HG02840 (cell line): ENCODE results near the gene KISS1.

Experiments used
- ATAC-seq: cut with Tn5 transposase; IDR thresholded peaks from one replicate; pipeline ENCODE4 v1.9.1; 2021; ENCODE audit warnings: mild to moderate bottlenecking, moderate library complexity, moderate number of reproducible peaks; ENCODE audit not compliant: unreplicated experiment, low FRiP score

KISS1 gene

GRCh38 chr1:204162494-204163074 is 33.7 kb downstream of the KISS1 start:
- no peak for ATAC-seq

DNA sequence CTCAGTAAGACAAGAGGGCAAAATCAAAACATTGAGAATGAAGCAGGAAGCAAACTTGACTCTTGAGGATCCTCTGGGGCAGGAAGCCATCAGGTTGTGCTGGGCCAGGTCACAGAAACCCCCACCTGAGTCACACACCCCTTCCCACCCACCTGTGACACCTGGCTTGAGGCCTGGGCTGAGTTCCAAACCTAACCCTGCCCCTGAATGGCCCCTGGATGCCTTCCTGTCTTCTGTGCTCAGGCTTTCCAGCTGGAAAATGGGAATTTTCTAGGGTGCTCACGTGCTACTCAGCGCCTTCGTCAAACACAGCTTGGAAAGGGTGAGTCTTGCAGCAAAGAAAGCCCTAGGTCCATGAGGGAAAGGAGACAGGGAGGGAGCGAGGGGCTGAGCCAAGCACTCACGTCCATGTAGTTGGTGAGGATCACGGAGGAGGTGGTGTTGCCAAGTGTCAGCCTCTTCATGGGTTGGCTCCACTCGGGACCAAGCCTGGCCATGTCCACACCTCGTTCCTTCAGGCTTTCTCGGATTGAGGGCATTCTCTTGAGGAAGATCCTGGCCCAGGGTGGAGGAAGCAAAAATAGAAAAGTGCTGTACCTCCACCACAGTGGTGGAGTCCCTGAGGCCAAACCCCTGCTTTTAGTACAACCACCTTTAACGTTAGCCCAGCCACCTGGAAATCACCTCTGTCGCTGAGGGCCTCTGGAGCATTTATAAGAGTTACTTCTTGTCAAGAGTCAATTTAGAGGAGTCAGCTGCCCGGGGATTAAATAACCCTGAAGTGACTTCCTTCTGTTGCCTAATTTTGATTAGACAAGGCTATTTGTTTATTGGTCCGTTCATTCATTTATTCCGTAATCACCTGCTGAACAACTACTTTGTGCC is 34.4 kb downstream of the KISS1 start:
- no peak for ATAC-seq

DNA sequence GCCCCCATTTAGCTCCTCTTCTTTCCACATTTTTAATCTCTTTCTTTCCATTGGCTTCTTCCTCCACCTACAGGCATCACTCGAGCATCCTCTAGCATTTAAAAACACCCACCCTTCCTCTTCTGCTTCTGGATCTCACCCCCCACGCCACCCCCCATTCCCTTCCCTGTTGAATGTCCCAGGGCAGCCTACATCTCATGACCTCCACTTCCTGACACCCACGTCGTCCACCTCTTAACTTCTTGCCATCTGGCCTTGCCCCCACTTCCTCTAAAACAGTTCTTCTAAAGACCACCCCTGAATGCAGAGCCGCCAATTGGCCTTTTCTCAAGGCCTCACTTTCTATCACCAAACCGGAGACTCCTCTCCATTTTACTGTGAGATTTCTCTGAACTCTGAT is 38.3 kb downstream of the KISS1 start:
- ATAC-seq: no peak

DNA sequence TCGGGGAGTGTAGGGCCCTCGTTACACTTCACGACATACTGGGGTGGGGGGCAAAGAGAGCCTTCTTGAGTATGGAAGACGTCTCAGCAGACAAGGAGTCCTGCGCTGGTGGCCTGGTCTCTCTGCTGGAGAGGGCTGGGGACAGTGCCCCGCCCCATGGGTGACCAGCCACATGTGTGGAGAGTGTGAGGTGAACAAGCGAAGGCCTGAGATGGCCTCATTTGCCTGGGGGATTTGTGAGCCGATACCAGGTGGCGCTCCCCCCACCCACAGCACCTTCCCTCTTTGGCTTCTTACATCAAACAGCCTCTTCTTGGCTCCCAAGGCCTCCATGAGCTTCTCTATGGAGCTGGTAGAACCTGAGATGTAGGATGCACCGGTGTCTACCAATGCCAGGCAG is 40.4 kb downstream of the KISS1 start:
- ATAC-seq: no peak

- ATAC-seq: no peak
Observed at GRCh38 chr1:204154568-204155255, 41.6 kb downstream of the KISS1 start.

DNA sequence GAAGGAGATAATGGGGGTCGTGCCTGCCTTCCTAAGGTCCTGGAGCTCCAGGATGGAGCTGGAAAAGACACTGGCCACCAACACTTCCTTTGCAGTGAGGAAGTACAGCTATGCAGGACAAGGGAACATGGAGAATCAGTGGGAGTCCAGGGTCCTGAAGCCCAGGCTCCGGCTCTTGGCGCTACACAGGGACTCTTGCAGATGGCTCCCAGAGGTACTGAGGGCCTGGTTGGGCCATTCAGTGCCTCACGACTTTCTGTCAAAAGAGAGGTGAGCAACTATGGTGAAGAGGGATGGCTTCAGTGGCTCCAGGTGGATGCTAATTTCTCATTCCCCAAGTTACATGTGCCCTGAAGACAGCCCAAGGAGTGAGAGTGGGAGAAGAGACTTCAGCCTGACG is 42.6 kb downstream of the KISS1 start:
- ATAC-seq: no peak

DNA sequence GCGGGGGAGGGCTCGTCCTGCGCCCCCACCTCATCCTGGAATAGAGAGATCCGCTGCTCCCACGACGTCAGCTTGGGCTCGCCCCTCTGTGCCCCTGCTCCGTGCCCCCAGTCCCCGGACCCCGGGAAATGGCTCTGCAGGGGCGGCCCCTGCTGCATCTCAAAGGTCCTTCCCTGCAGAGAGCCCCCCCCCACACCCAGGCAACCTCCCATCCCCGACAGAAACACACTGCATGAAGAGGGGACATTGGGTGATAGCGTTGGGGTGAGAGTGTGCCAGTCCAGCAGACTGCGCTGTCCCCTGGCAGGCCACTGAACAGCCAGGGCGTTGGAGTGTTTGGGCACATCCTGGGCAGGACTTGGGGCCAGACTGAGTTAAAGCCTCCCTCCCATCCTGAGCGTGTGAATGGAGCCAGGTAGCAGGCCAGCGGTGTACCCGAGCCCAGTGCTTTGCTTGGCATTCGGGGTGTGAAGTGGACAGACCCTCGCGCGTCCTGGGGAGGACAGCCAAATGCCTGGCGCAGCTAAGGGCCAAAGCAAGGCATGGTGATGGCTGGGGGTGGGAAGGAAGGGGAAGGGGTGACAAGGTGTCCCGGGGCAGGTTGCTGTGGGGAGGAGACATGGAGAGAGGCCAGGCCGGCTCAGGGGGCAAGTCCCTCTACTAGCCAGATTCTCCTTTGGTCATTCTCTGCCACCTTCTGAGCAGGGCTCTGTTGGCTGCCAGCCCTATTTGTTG is 43.8 kb downstream of the KISS1 start:
- ATAC-seq: no peak

GRCh38 chr1:204151552-204152309 is 44.6 kb downstream of the KISS1 start, which contains the start of gene ETNK2:
ETNK2 (minus strand) TSS chr1:204152044; CDS start chr1:204151852, 192 bp downstream.
- ATAC-seq: no peak

DNA sequence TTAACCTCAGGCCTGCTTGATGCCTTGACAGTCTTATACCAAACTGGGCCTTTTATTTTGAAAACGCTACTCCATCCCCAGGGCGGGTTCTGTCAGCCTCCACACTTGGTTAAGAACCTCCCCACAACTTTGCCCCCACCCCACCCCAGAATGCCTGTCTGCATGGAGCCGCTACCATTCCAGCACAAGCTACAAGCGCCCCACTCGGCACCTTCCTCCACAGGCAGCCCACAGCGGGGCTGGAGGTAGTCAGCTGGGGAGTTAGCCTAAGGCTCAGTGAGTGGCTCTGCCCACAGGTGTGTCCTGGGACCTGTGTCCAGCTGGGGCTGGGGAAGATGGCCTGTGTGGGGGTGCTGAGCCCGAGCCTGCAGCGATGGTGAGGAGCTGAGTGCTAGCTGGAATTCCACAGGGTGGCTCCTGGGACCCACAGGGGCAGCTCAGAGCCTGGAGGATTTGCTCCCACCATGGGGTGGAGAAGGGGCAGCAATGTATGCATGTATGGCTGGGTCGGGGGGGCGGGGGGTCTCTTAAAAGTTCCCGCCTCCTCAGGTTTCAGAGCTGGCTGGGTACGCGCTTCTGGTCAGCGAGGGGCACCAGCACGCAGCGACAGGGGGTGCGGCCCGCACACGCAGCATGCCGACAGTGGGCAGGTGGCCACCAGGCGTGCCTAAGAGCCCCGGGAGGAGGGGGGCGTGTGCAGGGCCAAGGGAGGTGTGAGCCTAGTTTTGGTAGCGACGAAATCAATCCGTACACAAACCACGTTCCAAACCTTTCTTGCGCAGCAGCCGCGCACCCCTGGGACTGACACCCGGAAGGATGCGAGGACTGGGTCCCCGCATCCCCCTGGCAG is 45.4 kb downstream of the KISS1 start:
- no peak for ATAC-seq

DNA sequence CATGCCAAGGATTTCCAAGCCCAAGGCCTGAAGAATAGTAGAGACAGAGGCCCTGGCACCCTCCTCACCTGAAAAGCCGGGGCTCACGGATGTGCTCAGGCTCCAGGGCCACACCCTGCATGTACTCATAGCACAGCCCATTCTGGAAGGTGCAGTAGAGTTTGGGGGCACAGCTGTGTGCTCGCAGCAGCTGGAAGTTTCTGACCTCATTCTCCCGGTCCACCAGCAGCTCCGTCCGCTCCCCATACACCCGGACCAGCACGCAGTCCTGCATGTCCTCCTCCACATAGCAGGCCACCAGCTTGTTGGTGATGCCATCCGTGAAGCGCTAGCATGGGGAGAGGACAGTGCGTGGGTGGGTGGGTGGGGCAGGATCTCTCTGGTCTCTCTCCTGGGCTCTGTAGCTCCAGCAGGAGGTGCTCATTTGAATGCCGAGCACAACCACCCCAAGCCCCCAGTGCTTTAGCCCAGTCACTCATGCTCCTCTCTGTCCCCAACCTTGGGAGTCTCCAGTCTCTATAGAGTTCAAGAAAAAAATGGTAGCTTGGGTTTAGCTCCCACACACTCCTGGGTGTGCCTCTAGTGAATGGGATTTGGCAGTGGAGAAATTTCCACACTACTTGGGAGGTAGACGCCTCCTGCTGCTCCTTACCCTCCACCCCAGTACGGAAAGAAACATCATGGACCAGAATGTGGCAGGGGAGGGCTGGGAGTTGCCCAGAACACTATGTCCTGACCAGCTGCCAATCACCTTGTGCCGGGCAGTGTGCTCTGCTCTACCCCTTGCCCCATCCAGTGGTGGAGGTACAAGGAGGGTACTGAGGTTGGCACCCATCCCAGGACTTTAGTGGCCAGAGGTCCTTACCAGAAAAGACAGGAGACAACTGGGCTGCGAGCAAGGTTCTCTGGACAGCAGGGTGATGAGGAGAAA is 46.4 kb downstream of the KISS1 start:
- no peak for ATAC-seq

- no peak for ATAC-seq
Observed at GRCh38 chr1:204149107-204149506, 47.2 kb downstream of the KISS1 start.

- no peak for ATAC-seq
Observed at GRCh38 chr1:204147406-204148383, 48.6 kb downstream of the KISS1 start.

DNA sequence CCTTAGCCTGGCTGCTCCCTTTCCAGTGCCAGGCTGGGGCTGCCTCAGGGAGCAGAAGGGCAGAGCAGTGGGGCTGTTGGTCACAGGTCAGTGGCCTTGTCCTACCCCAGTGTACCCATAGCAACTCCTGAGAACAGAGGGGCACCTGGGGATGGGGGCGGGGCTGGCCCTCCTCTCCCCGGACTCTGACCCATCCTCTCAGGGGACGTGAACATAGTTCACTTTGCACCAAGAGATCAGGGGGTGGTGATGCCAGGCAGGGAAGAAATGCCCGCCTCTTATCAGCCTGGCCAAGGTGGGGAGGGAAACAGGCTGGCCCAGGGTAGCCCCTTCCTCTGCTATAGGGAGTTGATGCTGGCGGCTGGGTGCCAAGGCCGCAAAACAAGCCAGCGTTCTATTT is 49.3 kb downstream of the KISS1 start:
- ATAC-seq: no peak

DNA sequence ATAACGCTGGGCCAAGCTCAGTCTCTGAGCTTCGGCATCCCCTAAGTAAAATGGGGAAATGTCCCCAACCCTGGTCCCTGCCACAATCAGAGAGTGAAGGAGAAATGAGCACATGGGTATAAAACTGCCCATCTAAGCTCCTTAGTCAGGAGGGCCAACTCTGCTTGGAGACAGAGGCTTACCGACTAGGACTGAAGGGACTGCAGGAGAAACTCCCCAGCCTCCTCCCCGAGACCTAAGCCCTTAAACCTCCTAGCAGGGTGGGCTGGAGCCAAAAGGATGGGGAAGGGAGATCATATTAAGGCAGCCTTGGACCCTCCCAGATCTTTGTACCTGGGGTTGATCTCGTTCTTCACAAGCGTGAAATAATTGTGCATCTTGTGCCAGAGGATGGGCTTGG is 50.0 kb downstream of the KISS1 start:
- ATAC-seq: no peak

DNA sequence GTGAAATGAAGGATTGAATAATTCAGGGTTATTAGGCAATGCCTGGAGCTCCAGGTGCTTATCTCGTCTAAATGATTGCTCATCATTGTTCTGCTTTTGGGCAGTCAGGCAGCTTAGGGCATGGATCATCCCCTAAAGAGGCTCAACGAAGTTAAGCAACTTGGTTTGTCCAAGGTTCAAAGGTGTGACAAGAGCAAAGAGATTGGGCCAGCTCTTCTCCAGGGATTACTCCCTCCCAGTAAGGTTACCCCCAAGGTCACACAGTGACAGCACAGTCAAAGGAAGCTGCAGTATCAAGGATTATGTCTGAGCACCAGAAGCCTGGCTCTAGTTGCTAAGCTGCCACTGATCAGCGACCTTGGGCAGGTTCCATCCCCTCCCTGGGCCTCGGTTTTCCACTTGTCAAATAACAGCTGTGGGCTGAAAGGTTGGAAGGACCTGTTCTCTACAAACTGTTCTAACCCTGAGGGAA is 51.2 kb downstream of the KISS1 start:
- ATAC-seq: no peak

DNA sequence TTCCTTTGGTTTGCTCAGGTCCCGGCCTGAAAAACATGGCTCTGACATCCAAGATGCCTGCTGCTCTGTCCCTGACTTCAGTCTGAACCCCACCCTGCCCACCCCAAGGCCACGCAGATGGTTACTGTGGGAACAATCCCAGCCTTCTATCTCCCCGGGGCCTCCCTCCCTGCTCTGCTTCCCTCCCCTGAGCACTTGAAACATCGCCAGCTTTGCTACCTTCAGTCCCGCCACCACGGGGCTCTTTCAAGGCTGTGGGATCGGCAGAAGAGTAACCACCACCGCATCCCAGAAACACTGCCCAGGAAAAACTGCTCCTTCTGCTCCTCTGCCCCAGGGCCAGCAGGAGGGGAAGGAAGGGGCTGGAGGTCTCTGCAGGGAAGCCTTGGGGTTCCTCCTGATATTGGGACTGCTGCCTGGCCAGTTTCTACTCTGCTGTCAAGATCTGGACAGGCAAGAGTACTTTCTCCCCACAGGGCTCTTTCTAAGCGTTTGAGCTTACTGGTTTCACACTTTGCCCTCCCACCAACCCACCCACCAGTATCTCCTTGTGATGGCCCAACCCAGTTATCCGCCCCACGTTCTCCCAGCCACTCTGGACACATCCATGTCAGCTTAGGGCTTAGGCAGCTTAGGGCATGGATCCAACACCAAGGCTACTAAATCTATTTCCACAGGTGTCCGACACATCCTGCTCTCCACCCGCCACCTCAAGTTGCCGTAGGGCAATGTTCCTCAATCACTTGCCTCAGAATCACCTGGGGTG is 52.8 kb downstream of the KISS1 start:
- ATAC-seq: no peak
